CD14-positive monocyte (primary cell): ENCODE results near the gene SLC4A7. TPM values are rescaled to one million over a fixed set of nuclear protein-coding genes. Genes with fewer than 3 reads are reported as not detected.

Source experiments
- DNase-seq, 3 donors: peaks; one replicate each; pipeline ENCODE4 v3.0.0-alpha.2; 2011 to 2022
- H2AFZ ChIP-seq: 2 replicates; pipeline ENCODE4 v1.6.0; 2012; ENCODE audit warnings: mild to moderate bottlenecking, low read depth, low read length, inconsistent platforms; ENCODE audit not compliant: insufficient read depth, poor library complexity, severe bottlenecking
- H3K27ac ChIP-seq, 2 donors: 1 replicate in 1 of 2; 2 replicates in 1 of 2; pipeline ENCODE4 v1.5.1; 2012 to 2013; ENCODE audit warnings: low read length in 2 of 2, control low read depth in 1 of 2, inconsistent platforms in 1 of 2, low read depth in 1 of 2, mild to moderate bottlenecking in 1 of 2
- H3K27me3 ChIP-seq, 2 donors: one replicate each; pipeline versions ENCODE4 v1.6.0 to v1.6.1; 2011 to 2013; ENCODE audit warnings: low read length in 2 of 2; ENCODE audit not compliant: control insufficient read depth in 2 of 2, insufficient read depth in 2 of 2
- H3K36me3 ChIP-seq, 2 donors: replicated peaks in 1 of 2; 1 replicate in 1 of 2; 2 replicates in 1 of 2; pipeline versions ENCODE4 v1.5.1 to v1.6.1; 2012 to 2013; ENCODE audit warnings: low read length in 2 of 2, control low read depth in 1 of 2, inconsistent platforms in 1 of 2, mild to moderate bottlenecking in 1 of 2; ENCODE audit not compliant: insufficient read depth in 2 of 2, control insufficient read depth in 1 of 2
- H3K4me1 ChIP-seq, 2 donors: 1 replicate in 1 of 2; 2 replicates in 1 of 2; pipeline versions ENCODE4 v1.5.1 to v1.6.1; 2012 to 2013; ENCODE audit warnings: low read length in 2 of 2, control low read depth in 1 of 2, inconsistent platforms in 1 of 2, mild to moderate bottlenecking in 1 of 2, moderate library complexity in 1 of 2; ENCODE audit not compliant: insufficient read depth in 2 of 2, control insufficient read depth in 1 of 2
- H3K4me2 ChIP-seq: replicated peaks from 2 replicates; pipeline ENCODE3; 2012; ENCODE audit warnings: low read length, moderate library complexity, mild to moderate bottlenecking; ENCODE audit not compliant: poor library complexity, severe bottlenecking; ENCODE audit errors: extremely low read depth
- H3K4me3 ChIP-seq, 3 experiments: fragments of 200-600 bp in 1 of 3; sonication (generic) in 1 of 3; replicated peaks in 1 of 3; 1 replicate in 2 of 3; 2 replicates in 1 of 3; pipeline ENCODE4 v1.5.1; 2011 to 2013; ENCODE audit warnings: low read length in 3 of 3, mild to moderate bottlenecking in 3 of 3, control low read depth in 2 of 3, low read depth in 2 of 3, inconsistent platforms in 1 of 3, moderate library complexity in 1 of 3
- H3K79me2 ChIP-seq: 2 replicates; pipeline ENCODE4 v1.6.0; 2012; ENCODE audit warnings: mild to moderate bottlenecking, control low read depth, inconsistent platforms, low read length, moderate library complexity; ENCODE audit not compliant: insufficient read depth
- H3K9ac ChIP-seq: 2 replicates; pipeline ENCODE4 v1.6.0; 2017; ENCODE audit warnings: low read length, mild to moderate bottlenecking; ENCODE audit not compliant: insufficient read depth, poor library complexity, severe bottlenecking
- H3K9me3 ChIP-seq, 2 donors: replicated peaks in 1 of 2; 1 replicate in 1 of 2; 2 replicates in 1 of 2; pipeline versions ENCODE4 v1.5.1 to v1.6.1; 2012 to 2013; ENCODE audit warnings: low read length in 2 of 2, control low read depth in 1 of 2; ENCODE audit not compliant: control insufficient read depth in 1 of 2, insufficient read depth in 1 of 2
- H4K20me1 ChIP-seq: 2 replicates; pipeline ENCODE4 v1.6.0; 2012; ENCODE audit warnings: mild to moderate bottlenecking, low read length, control low read depth, moderate library complexity; ENCODE audit not compliant: insufficient read depth
- H3K27ac Mint-ChIP-seq, 7 donors: one replicate each; pipeline ENCODE4 v1.8.0; 2020; ENCODE audit warnings: mild to moderate bottlenecking in 7 of 7, mixed read lengths in 7 of 7, moderate library complexity in 6 of 7, inconsistent platforms in 2 of 7
- H3K27me3 Mint-ChIP-seq, 3 donors: one replicate each; pipeline ENCODE4 v1.8.0; 2021 to 2022; ENCODE audit warnings: low read depth in 3 of 3, mild to moderate bottlenecking in 3 of 3, mixed read lengths in 3 of 3, moderate library complexity in 3 of 3, inconsistent platforms in 1 of 3
- H3K36me3 Mint-ChIP-seq, 2 donors: one replicate each; pipeline ENCODE4 v1.8.0; 2020; ENCODE audit warnings: mixed read lengths in 2 of 2, inconsistent platforms in 1 of 2, mild to moderate bottlenecking in 1 of 2
- H3K4me1 Mint-ChIP-seq: one replicate; pipeline ENCODE4 v1.8.0; 2020; ENCODE audit warnings: mild to moderate bottlenecking, mixed read lengths
- H3K4me3 Mint-ChIP-seq, 2 donors: one replicate each; pipeline ENCODE4 v1.8.0; 2020; ENCODE audit warnings: mild to moderate bottlenecking in 2 of 2, mixed read lengths in 2 of 2, moderate library complexity in 1 of 2
- H3K9me3 Mint-ChIP-seq, 7 donors: one replicate each; pipeline ENCODE4 v1.8.0; 2020 to 2022; ENCODE audit warnings: mixed read lengths in 7 of 7, mild to moderate bottlenecking in 6 of 7, moderate library complexity in 6 of 7, inconsistent platforms in 2 of 7
- whole genome bisulfite sequencing: methylation state at CpG from one replicate; pipeline ENCODE4 v1.1.5; 2013; ENCODE audit warnings: missing lambda C conversion rate; ENCODE audit not compliant: insufficient coverage; 5-methylcytosine and 5-hydroxymethylcytosine counted together
- intact Hi-C, 2 donors: fragments of 100-400 bp; cut with micrococcal nuclease; formaldehyde crosslinking; loops; one replicate each; pipeline versions ENCODE4 v1.15.0 to v1.15.1; 2023
- polyA plus RNA-seq, 3 donors: library from polyadenylated mRNA; depleted of rRNA in 1 of 3; unstranded in 2 of 3; stranded (reverse) in 1 of 3; fragments of 300-500 nt in 2 of 3; fragments of >200 nt in 1 of 3; fragmentation: Illumina TruSeq in 2 of 3; gene quantifications; 1 replicate in 2 of 3; 2 replicates in 1 of 3; pipeline ENCODE4 v1.2.3, GENCODE V29; 2012 to 2021
- TF ChIP-seq, protein P1 (sequence below): fragments of 200-600 bp; IDR thresholded peaks from one replicate; pipeline ENCODE4 v1.8.0; 2022; ENCODE audit warnings: antibody characterized with exemption, mild to moderate bottlenecking

SLC4A7 gene
- polyA plus RNA-seq, 3 donors = 5.4 to 7.6 (median 5.5) TPM

- peaks cover 3% of the 10 kb centered on the region for H4K20me1 ChIP-seq
- no peaks in the 10 kb centered on the region for H3K36me3 ChIP-seq
- no peak overlapping the region for H3K4me2 ChIP-seq
- no peak for DNase-seq
- peaks cover 19% of the 10 kb centered on the region for H3K4me1 Mint-ChIP-seq
- H3K27ac Mint-ChIP-seq = peak overlapping the region in 1 of 7 donors; percentile 39
- no peak overlapping the region for H3K4me3 Mint-ChIP-seq
- no peak overlapping the region for H2AFZ ChIP-seq
- H3K4me1 ChIP-seq = peaks cover 6 to 9% of the 10 kb centered on the region in 2 donors
- H3K36me3 Mint-ChIP-seq = peaks cover 0 to 1% of the 10 kb centered on the region in 2 donors
- no peaks in the 10 kb centered on the region for H3K27me3 ChIP-seq
- no peak overlapping the region for H3K4me3 ChIP-seq
- 100% methylated on average over 4 of the region's 5 CpGs for WGBS
- TF ChIP-seq, protein P1, sequence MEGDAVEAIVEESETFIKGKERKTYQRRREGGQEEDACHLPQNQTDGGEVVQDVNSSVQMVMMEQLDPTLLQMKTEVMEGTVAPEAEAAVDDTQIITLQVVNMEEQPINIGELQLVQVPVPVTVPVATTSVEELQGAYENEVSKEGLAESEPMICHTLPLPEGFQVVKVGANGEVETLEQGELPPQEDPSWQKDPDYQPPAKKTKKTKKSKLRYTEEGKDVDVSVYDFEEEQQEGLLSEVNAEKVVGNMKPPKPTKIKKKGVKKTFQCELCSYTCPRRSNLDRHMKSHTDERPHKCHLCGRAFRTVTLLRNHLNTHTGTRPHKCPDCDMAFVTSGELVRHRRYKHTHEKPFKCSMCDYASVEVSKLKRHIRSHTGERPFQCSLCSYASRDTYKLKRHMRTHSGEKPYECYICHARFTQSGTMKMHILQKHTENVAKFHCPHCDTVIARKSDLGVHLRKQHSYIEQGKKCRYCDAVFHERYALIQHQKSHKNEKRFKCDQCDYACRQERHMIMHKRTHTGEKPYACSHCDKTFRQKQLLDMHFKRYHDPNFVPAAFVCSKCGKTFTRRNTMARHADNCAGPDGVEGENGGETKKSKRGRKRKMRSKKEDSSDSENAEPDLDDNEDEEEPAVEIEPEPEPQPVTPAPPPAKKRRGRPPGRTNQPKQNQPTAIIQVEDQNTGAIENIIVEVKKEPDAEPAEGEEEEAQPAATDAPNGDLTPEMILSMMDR = no peak
- no peak overlapping the region for H3K9ac ChIP-seq
- no peaks in the 10 kb centered on the region for H3K9me3 ChIP-seq
- intact Hi-C loops = loop anchor here (10.0 kb wide), 3 partner anchors 59 to 179 kb away; partner anchors contain the start of gene NEK10 (in 2 of the 2)
- H3K27ac ChIP-seq = no peak overlapping the region
- peaks cover 0 to 1% (median 0%) of the 10 kb centered on the region in 3 donors for H3K27me3 Mint-ChIP-seq
- no peaks in the 10 kb centered on the region for H3K9me3 Mint-ChIP-seq
- peaks cover 32% of the 10 kb centered on the region for H3K79me2 ChIP-seq
Observed at GRCh38 chr3:27485866-27486265, 1.7 kb upstream of the SLC4A7 start.

DNA sequence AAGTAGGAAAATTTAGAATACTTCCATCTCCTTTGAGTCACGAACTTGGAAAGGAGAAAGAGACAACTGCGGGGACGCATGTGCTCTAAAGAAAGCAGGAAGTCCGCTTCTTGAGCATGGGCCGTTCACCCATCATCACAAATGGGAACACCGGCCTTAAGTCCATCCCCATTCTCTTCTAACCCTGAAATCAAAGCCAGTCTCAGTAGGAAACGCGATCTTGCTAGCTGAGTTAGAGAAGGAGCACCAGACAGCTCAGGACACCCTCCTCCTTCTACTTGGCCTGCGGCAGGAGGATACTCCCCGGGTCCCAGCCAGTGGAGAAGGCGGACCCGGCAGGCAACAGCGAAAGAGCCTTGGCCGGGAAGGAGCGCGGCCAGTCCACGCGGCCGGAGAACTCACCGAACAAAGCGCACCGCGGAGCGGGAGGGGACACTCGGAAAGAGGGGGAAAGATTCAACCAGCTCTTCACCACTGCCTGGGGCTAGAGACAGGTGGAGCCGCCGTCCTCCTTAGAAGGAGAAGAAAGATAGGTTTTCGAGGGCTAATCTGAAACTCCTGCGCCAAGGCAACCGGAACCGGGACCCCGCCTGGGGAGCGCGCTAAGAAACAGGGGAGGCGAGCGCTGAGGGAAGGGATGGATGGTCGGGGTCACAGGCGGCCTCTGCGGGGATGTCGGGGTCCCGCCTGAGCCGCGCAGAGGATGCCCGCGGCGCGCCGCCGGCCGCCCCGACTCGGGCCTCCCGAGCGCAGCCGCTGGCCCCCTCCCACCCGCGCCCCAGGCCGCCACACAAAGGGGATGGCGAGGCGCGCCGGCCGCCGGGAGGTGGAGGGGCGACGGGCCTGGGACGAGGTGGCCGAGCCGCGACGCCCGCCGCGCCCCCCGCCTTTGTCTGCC lies 818 bp downstream of the SLC4A7 start:
- peak overlapping the region; percentile 88 for H3K9ac ChIP-seq
- H3K79me2 ChIP-seq = peaks cover 57% of the 10 kb centered on the region
- Mint-ChIP-seq H3K9me3 (peaks cover 0 to 2% (median 0%) of the 10 kb centered on the region in 7 donors), H3K27ac (peak overlapping the region; percentile 79 to 96 (median 94)), H3K4me1 (peaks cover 33% of the 10 kb centered on the region), H3K27me3 (peaks cover 0 to 1% (median 0%) of the 10 kb centered on the region in 3 donors), H3K4me3 (peak overlapping the region; percentile 99 to 100), H3K36me3 (peaks cover under 1 to 1% of the 10 kb centered on the region in 2 donors)
- H3K9me3 ChIP-seq = no peaks in the 10 kb centered on the region
- under 1% methylated on average over 75 of the region's 75 CpGs for WGBS
- H3K36me3 ChIP-seq = no peaks in the 10 kb centered on the region
- TF ChIP-seq, protein P1 = no peak
- H2AFZ ChIP-seq = peak overlapping the region; percentile 83
- peak overlapping the region; percentile 83 for H3K4me2 ChIP-seq
- no peaks in the 10 kb centered on the region for H3K27me3 ChIP-seq
- intact Hi-C loops = loop anchor here (5.0 to 10.0 kb wide), 5 partner anchors 49 to 864 kb away; partner anchors contain the start of genes NEK10 (in 2 of the 2), AZI2 (in 1 of the 2) and ZCWPW2 (in 1 of the 2)
- H3K4me3 ChIP-seq = peak overlapping the region; percentile 81 to 94 (median 83)
- H3K4me1 ChIP-seq = peaks cover 19 to 22% of the 10 kb centered on the region in 2 donors
- peak; percentile 57 to 69 (median 66) for DNase-seq
- H4K20me1 ChIP-seq = peaks cover 20% of the 10 kb centered on the region
- H3K27ac ChIP-seq = peak overlapping the region; percentile 77 to 80
